OCI-LY1 (cell line): ENCODE results near the gene SLC26A2.

Experiments used
- H2AFZ ChIP-seq: fragments of 200-600 bp; sonication (generic), shearing (Covaris generic); 2 replicates; pipeline ENCODE4 v1.6.0; 2014; ENCODE audit warnings: antibody characterized with exemption, mild to moderate bottlenecking, low read length
- H3F3A ChIP-seq: fragments of 200-600 bp; sonication (generic), shearing (Covaris generic); 2 replicates; pipeline ENCODE4 v1.6.0; 2014; ENCODE audit warnings: mild to moderate bottlenecking, antibody characterized with exemption, low read length, moderate library complexity; ENCODE audit not compliant: insufficient read depth
- H3K27ac ChIP-seq: fragments of 200-600 bp; sonication (generic); 2 replicates; pipeline ENCODE4 v1.5.1; 2014; ENCODE audit warnings: low read length, mixed run types, mild to moderate bottlenecking, low read depth; ENCODE audit not compliant: poor library complexity, severe bottlenecking
- H3K27me3 ChIP-seq: fragments of 200-600 bp; sonication (generic); 2 replicates; pipeline ENCODE4 v1.6.0; 2014; ENCODE audit warnings: antibody characterized with exemption, mild to moderate bottlenecking, low read length, moderate library complexity; ENCODE audit not compliant: insufficient read depth
- H3K36me3 ChIP-seq: fragments of 200-600 bp; sonication (generic); 2 replicates; pipeline ENCODE4 v1.6.1; 2014; ENCODE audit warnings: mild to moderate bottlenecking, antibody characterized with exemption, low read length, moderate library complexity, mixed read lengths; ENCODE audit not compliant: insufficient read depth
- H3K4me1 ChIP-seq: fragments of 200-600 bp; sonication (generic); 2 replicates; pipeline ENCODE4 v1.5.1; 2014; ENCODE audit warnings: mild to moderate bottlenecking, low read length, moderate library complexity; ENCODE audit not compliant: insufficient read depth, severe bottlenecking
- H3K4me2 ChIP-seq: fragments of 200-600 bp; sonication (generic), shearing (Covaris generic); 2 replicates; pipeline ENCODE4 v1.6.1; 2014; ENCODE audit warnings: low read length
- H3K4me3 ChIP-seq: fragments of 200-600 bp; sonication (generic); 2 replicates; pipeline ENCODE4 v1.5.1; 2014; ENCODE audit warnings: low read length, low read depth, mild to moderate bottlenecking, mixed read lengths; ENCODE audit not compliant: poor library complexity, severe bottlenecking
- H3K79me2 ChIP-seq: fragments of 200-600 bp; shearing (Covaris generic); 2 replicates; pipeline ENCODE4 v1.6.1; 2016; ENCODE audit warnings: mixed run types, low read length, mixed read lengths; ENCODE audit not compliant: insufficient read depth
- H3K9ac ChIP-seq: fragments of 200-600 bp; sonication (generic), shearing (Covaris generic); 2 replicates; pipeline ENCODE4 v1.6.1; 2014; ENCODE audit warnings: mild to moderate bottlenecking, low read length, mixed read lengths
- H3K9me2 ChIP-seq: fragments of 200-600 bp; sonication (generic), shearing (Covaris generic); 2 replicates; pipeline ENCODE4 v1.6.1; 2014; ENCODE audit warnings: low read depth, mild to moderate bottlenecking, low read length, mixed read lengths
- H3K9me3 ChIP-seq: fragments of 200-600 bp; shearing (Covaris generic); 2 replicates; pipeline ENCODE4 v1.6.1; 2014; ENCODE audit warnings: low read length, mixed read lengths
- H4K20me1 ChIP-seq: fragments of 200-600 bp; sonication (generic), shearing (Covaris generic); 2 replicates; pipeline ENCODE4 v1.6.0; 2016; ENCODE audit warnings: mild to moderate bottlenecking, low read length; ENCODE audit not compliant: insufficient read depth
- CTCF ChIP-seq: fragments of 200-600 bp; sonication (generic), shearing (Covaris generic); IDR thresholded peaks from 2 replicates; pipeline ENCODE4 v1.5.1; 2017; ENCODE audit warnings: mild to moderate bottlenecking, antibody characterized with exemption, low read length, moderate library complexity, mixed read lengths
- EZH2 ChIP-seq: fragments of 200-600 bp; sonication (generic), shearing (Covaris generic); IDR thresholded peaks from 2 replicates; pipeline ENCODE4 v1.8.0; 2017; ENCODE audit warnings: borderline replicate concordance, mixed run types, mild to moderate bottlenecking, antibody characterized with exemption, low read length, moderate library complexity, mixed read lengths

The SLC26A2 gene

GRCh38 chr5:149966946-149967345, 6.4 kb downstream of the SLC26A2 start:
- Histone ChIP-seq H4K20me1 (no peaks in the 10 kb centered on the region), H3K27me3 (no peaks in the 10 kb centered on the region), H3K4me1 (peaks cover 6% of the 10 kb centered on the region), H3K4me2 (no peak overlapping the region), H2AFZ (no peak overlapping the region), H3K9ac (no peak overlapping the region), H3K27ac (no peak overlapping the region), H3K36me3 (no peaks in the 10 kb centered on the region), H3K9me2 (no peaks in the 10 kb centered on the region), H3K9me3 (no peaks in the 10 kb centered on the region), H3K79me2 (no peaks in the 10 kb centered on the region), H3F3A (no peaks in the 10 kb centered on the region), H3K4me3 (no peak overlapping the region)
- TF ChIP-seq CTCF, result no peak
- TF ChIP-seq EZH2, result no peak

GRCh38 chr5:149969181-149969930, 8.8 kb downstream of the SLC26A2 start:
- no peaks in the 10 kb centered on the region for H4K20me1 ChIP-seq
- H3K9me3 ChIP-seq, result no peaks in the 10 kb centered on the region
- H3K36me3 ChIP-seq, result no peaks in the 10 kb centered on the region; the same call in 1 of the 2 replicates
- TF ChIP-seq CTCF, result no peak
- TF ChIP-seq EZH2, result no peak
- H3K4me1 ChIP-seq, result no peaks in the 10 kb centered on the region
- H3K27ac ChIP-seq, result no peak overlapping the region
- no peaks in the 10 kb centered on the region for H3K27me3 ChIP-seq
- H3F3A ChIP-seq, result no peaks in the 10 kb centered on the region
- H3K4me3 ChIP-seq, result no peak overlapping the region
- H3K4me2 ChIP-seq, result no peak overlapping the region
- no peak overlapping the region for H3K9ac ChIP-seq
- H3K9me2 ChIP-seq, result no peaks in the 10 kb centered on the region
- H3K79me2 ChIP-seq, result no peaks in the 10 kb centered on the region
- no peak overlapping the region for H2AFZ ChIP-seq

- Histone ChIP-seq H3K4me3 (no peak overlapping the region), H3K27ac (no peak overlapping the region), H3F3A (no peaks in the 10 kb centered on the region), H3K36me3 (peaks cover 6% of the 10 kb centered on the region), H3K4me1 (no peaks in the 10 kb centered on the region), H3K79me2 (no peaks in the 10 kb centered on the region), H4K20me1 (no peaks in the 10 kb centered on the region), H2AFZ (no peak overlapping the region), H3K9me3 (no peaks in the 10 kb centered on the region), H3K4me2 (no peak overlapping the region), H3K27me3 (no peaks in the 10 kb centered on the region), H3K9me2 (no peaks in the 10 kb centered on the region), H3K9ac (no peak overlapping the region)
- no peak for TF ChIP-seq CTCF
- TF ChIP-seq EZH2, result no peak
Measured at GRCh38 chr5:149975409-149975808, 14.9 kb downstream of the SLC26A2 start.
